Ovary (tissue), 9 donors: ENCODE data around the gene GRID1. TPM values are rescaled to one million over a fixed set of nuclear protein-coding genes. Genes with fewer than 3 reads are reported as not detected.

ENCODE experiments used
- DNase-seq, 5 donors: peaks; one replicate each; pipeline ENCODE4 v3.0.0-alpha.2; 2019 to 2020
- H3K27ac ChIP-seq, 2 donors: fragments of 200-600 bp; one replicate each; pipeline versions ENCODE4 v1.5.1 to v1.8.0; 2019 to 2022
- H3K27me3 ChIP-seq: fragments of 200-600 bp; one replicate; pipeline ENCODE4 v1.8.0; 2022
- H3K36me3 ChIP-seq: fragments of 200-600 bp; sonication (generic); one replicate; pipeline ENCODE4 v1.5.1; 2019
- H3K4me1 ChIP-seq: one replicate; pipeline ENCODE4 v1.8.1; 2013; ENCODE audit warnings: mild to moderate bottlenecking, moderate library complexity; ENCODE audit not compliant: insufficient read depth
- H3K4me3 ChIP-seq: fragments of 200-600 bp; sonication (generic); one replicate; pipeline ENCODE4 v1.5.1; 2017
- H3K9me3 ChIP-seq, 2 donors: fragments of 200-600 bp in 1 of 2; sonication (generic) in 1 of 2; one replicate each; pipeline versions ENCODE4 v1.5.1 to v1.8.1; 2013 to 2019; ENCODE audit warnings: mild to moderate bottlenecking in 1 of 2, moderate library complexity in 1 of 2
- CTCF ChIP-seq, 3 donors: fragments of 450-650 bp in 2 of 3; fragments of 200-600 bp in 1 of 3; IDR thresholded peaks; one replicate each; pipeline versions ENCODE4 v1.5.1 to v1.8.0; 2016 to 2022; ENCODE audit warnings: antibody characterized with exemption in 3 of 3, mild to moderate bottlenecking in 1 of 3
- EP300 ChIP-seq: sonication (generic); formaldehyde crosslinking; IDR thresholded peaks from one replicate; pipeline ENCODE4 v1.6.1; 2017; ENCODE audit warnings: antibody characterized with exemption
- POLR2A ChIP-seq: fragments of 450-650 bp; IDR thresholded peaks from one replicate; pipeline ENCODE4 v1.6.1; 2017; ENCODE audit warnings: antibody characterized with exemption, mild to moderate bottlenecking, moderate library complexity
- WGBS, 3 donors: extraction: QIAGEN DNeasy Blood & Tissue Kit in 1 of 3; methylation state at CpG; one replicate each; pipeline versions ENCODE4 v1.1.5 to v1.1.7; 2013 to 2017; 5-methylcytosine and 5-hydroxymethylcytosine counted together
- intact Hi-C, 4 donors: fragments of 100-400 bp; cut with DNase I; formaldehyde crosslinking; loops; one replicate each; pipeline versions ENCODE4 v1.11.0 to v1.15.1; 2022 to 2023
- polyA plus RNA-seq, 2 donors: library from polyadenylated mRNA; stranded (reverse); fragments of 200-250 nt in 1 of 2; fragments of 350-450 nt in 1 of 2; fragmentation: Illumina TruSeq in 1 of 2; extraction: RNeasy Lipid Tissue Mini Kit (QIAGEN cat#74804) in 1 of 2; gene quantifications; one replicate each; pipeline ENCODE4 v1.2.3, GENCODE V29; 2013 to 2014
- total RNA-seq, 7 donors: library from RNA; depleted of rRNA in 2 of 7; stranded (reverse); fragments of >200 nt in 2 of 7; fragmentation: NEBNext Ultra II Directional in 3 of 7; extraction: Animal tissue kit (Norgen Biotek cat#: 25700) in 3 of 7; gene quantifications; one replicate each; pipeline versions ENCODE4 v1.1.0 to v1.2.4, GENCODE V29; 2016 to 2023
- donor health status: DM: no; HTN: no; CAD: no; lungs with moderate emphysema.
- donor health status: DM: no; HTN: no; CAD: no.
- donor health status: Bipolar disorder and iron deficiency.
- donor health status: DM: yes; HTN: yes; CAD: no.
- donor health status: DM: no; HTN: no; CAD: no.
- donor health status: DM: yes; HTN: yes; CAD: no.

GRID1 gene
- total and polyA plus RNA-seq, 9 donors: 0.57 to 6.2 (median 1.8) TPM

GRCh38 chr10:85862771-85863170 is 503.8 kb downstream of the GRID1 start:
- TF ChIP-seq CTCF (IDR thresholded peaks at IDR 0.05) (no peak), EP300 (no peak), POLR2A (no peak)
- no peaks in the 10 kb centered on the region for H3K36me3 ChIP-seq
- no peak for DNase-seq
- WGBS, 3 donors: 70 to 81% (median 74%) methylated on average over 6 of the region's 6 CpGs
- H3K27ac ChIP-seq: no peak overlapping the region
- no peaks in the 10 kb centered on the region for H3K9me3 ChIP-seq
- H3K4me3 ChIP-seq: no peak overlapping the region
- H3K4me1 ChIP-seq: no peaks in the 10 kb centered on the region
- intact Hi-C loops: loop anchor here in 1 of 4 donors (2.0 kb wide), 1 partner anchor 20 kb away; no protein-coding TSS in a partner anchor
- no peaks in the 10 kb centered on the region for H3K27me3 ChIP-seq

GRCh38 chr10:85861513-85862197 is 504.9 kb downstream of the GRID1 start:
- H3K4me3 ChIP-seq: no peak overlapping the region
- no peak for DNase-seq
- WGBS, 3 donors: 56 to 70% (median 64%) methylated on average over 3 of the region's 3 CpGs

GRCh38 chr10:85859859-85860258 is 506.7 kb downstream of the GRID1 start:
- Histone ChIP-seq H3K9me3 (no peaks in the 10 kb centered on the region), H3K4me3 (no peak overlapping the region), H3K4me1 (no peaks in the 10 kb centered on the region), H3K27me3 (no peaks in the 10 kb centered on the region), H3K36me3 (no peaks in the 10 kb centered on the region), H3K27ac (no peak overlapping the region)
- no peak for DNase-seq
- intact Hi-C loops: no loop called here
- 66 to 80% (median 74%) methylated on average over 2 of the region's 2 CpGs for WGBS, 3 donors
- TF ChIP-seq EP300: no peak
- no peak for TF ChIP-seq POLR2A
- no peak for TF ChIP-seq CTCF (IDR thresholded peaks at IDR 0.05)

More at GRCh38 chr10:85861513-85862197, 504.9 kb downstream of the GRID1 start:
- TF ChIP-seq CTCF (IDR thresholded peaks at IDR 0.05) (no peak), EP300 (no peak), POLR2A (no peak)
- Histone ChIP-seq H3K27me3 (no peaks in the 10 kb centered on the region), H3K36me3 (no peaks in the 10 kb centered on the region), H3K9me3 (no peaks in the 10 kb centered on the region), H3K4me1 (no peaks in the 10 kb centered on the region), H3K27ac (no peak overlapping the region)
- intact Hi-C loops: loop anchor here in 1 of 4 donors (2.0 kb wide), 1 partner anchor 19 kb away; no protein-coding TSS in a partner anchor

- Histone ChIP-seq H3K27me3 (no peaks in the 10 kb centered on the region), H3K36me3 (no peaks in the 10 kb centered on the region), H3K4me1 (no peaks in the 10 kb centered on the region), H3K27ac (no peak overlapping the region), H3K9me3 (no peaks in the 10 kb centered on the region), H3K4me3 (no peak overlapping the region)
- no peak for TF ChIP-seq CTCF (IDR thresholded peaks at IDR 0.05)
- no peak for TF ChIP-seq POLR2A
- no peak for TF ChIP-seq EP300
- whole genome bisulfite sequencing, 3 donors: 87 to 95% (median 91%) methylated on average over 3 of the region's 3 CpGs
- DNase-seq: no peak
- intact Hi-C loops: no loop called here
Observed at GRCh38 chr10:85858776-85859515, 507.6 kb downstream of the GRID1 start.
